ENCODE data around the gene TBC1D28. TPM values are rescaled to one million over a fixed set of nuclear protein-coding genes. Genes with fewer than 3 reads are reported as not detected.
"Not testable (repeated sequence)": the region's sequence is repeated elsewhere in the genome, so short reads cannot be mapped to it uniquely, and the experiment has no call there.

Gene TBC1D28
- total RNA-seq (2012; rRNA removed): not detected in 2 replicates

DNA sequence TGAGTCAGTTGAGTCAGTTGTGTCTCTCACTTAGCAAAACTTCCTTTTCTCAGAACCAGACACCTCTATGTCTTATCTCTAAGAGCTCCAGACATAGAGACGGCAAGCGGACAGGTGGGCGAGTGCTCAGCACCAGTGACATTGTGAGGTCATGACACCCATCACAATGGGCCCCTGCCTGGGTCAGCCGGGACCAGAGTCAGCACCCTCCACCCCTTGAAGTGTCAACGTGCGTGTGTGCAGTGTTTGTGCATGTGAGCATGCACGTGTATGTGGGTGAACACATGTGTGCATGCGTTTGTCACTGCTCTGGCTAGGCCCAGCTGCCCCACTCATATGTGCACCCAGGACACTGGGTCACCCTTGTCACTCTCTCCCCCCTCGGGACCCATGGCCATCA is at the start of gene TBC1D28:
Gene TBC1D28 (minus strand): TSS at position 101 of the 400 bp plus-strand sequence. CDS start 3,039 bp downstream, outside the sequence.
- H3K27me3 ChIP-seq (ENCODE audit: control insufficient read depth, insufficient read depth, low read length); H3K9me3 ChIP-seq (replicated peaks; ENCODE audit: low read length); H3K4me1 ChIP-seq (ENCODE audit: control insufficient read depth, insufficient read depth, low read length); H3K9ac ChIP-seq (ENCODE audit: low read depth, low read length); H3K4me2 ChIP-seq (ENCODE audit: low read length); H3K36me3 ChIP-seq (ENCODE audit: insufficient read depth, low read length); H3K4me3 ChIP-seq (ENCODE audit: low read length): not testable (repeated sequence)

- H3K4me1 ChIP-seq (ENCODE audit: control insufficient read depth, insufficient read depth, low read length); H3K36me3 ChIP-seq (ENCODE audit: insufficient read depth, low read length); H3K9me3 ChIP-seq (replicated peaks; ENCODE audit: low read length); H3K27me3 ChIP-seq (ENCODE audit: control insufficient read depth, insufficient read depth, low read length): not testable (repeated sequence)
- Histone ChIP-seq H3K4me2 (ENCODE audit: low read length) (peak overlapping the region; percentile 79), H3K4me3 (ENCODE audit: low read length) (peak overlapping the region; percentile 78), H3K9ac (ENCODE audit: low read depth, low read length) (peak overlapping the region; percentile 66)
These were observed 38.5 kb upstream of the TBC1D28 start for GRCh38 chr17:18682668-18683067.

DNA sequence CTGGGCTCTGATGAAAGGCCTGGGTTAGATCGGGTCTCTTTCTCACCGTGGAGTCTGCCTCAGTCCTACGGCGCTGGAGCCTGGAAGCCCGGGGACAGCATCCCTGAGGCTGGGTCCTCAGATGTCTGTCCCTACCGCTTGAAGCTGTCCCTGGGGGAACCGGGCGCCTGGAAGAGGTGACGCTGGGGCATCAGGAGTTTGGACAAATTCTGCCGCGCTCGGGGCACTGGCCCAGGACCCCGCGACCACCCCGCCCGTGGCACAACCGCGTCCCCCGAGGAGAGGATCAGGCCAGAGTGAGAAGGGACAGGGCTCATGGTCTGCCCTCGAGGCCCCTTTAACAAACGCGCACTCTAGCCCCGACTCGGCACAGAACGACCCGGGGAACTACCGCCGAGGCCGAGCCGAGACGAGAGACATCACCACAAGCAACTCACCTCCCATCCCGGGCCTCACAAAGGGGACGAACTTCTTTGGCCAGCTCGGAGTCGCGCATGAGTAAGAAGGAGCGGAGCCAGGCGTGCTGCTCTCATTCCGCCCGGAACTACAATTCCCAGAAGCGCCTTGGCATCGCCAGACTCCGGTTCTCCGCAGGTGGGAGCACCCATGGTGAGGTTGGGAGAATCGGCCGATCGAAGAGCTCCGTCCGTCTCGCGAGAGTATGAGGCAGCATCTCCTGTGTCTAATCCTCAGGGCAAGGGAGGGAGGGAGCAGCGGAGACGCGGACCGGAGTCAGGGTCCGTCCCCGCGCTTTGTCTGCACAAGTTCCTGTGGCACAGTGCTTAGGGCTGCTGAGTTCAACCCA is 37.8 kb upstream of the TBC1D28 start, which contains the start of gene FOXO3B:
Gene FOXO3B (minus strand): TSS at position 548 of the 805 bp plus-strand sequence. CDS start 663 bp downstream, outside the sequence.
- Histone ChIP-seq H3K4me3 (ENCODE audit: low read length) (peak within 1 kb of the TSS; percentile 78), H3K9ac (ENCODE audit: low read depth, low read length) (peak within 1 kb of the TSS; percentile 83), H3K4me2 (ENCODE audit: low read length) (peak within 1 kb of the TSS; percentile 79)
- H3K27me3 ChIP-seq (ENCODE audit: control insufficient read depth, insufficient read depth, low read length); H3K9me3 ChIP-seq (replicated peaks; ENCODE audit: low read length); H3K36me3 ChIP-seq (ENCODE audit: insufficient read depth, low read length); H3K4me1 ChIP-seq (ENCODE audit: control insufficient read depth, insufficient read depth, low read length): not testable (repeated sequence)

GRCh38 chr17:18677381-18677780 is 33.2 kb upstream of the TBC1D28 start:
- not testable (repeated sequence) for H3K4me3 ChIP-seq (ENCODE audit: low read length); H3K27me3 ChIP-seq (ENCODE audit: control insufficient read depth, insufficient read depth, low read length); H3K9me3 ChIP-seq (replicated peaks; ENCODE audit: low read length); H3K9ac ChIP-seq (ENCODE audit: low read depth, low read length); H3K4me2 ChIP-seq (ENCODE audit: low read length); H3K36me3 ChIP-seq (ENCODE audit: insufficient read depth, low read length); H3K4me1 ChIP-seq (ENCODE audit: control insufficient read depth, insufficient read depth, low read length)

DNA sequence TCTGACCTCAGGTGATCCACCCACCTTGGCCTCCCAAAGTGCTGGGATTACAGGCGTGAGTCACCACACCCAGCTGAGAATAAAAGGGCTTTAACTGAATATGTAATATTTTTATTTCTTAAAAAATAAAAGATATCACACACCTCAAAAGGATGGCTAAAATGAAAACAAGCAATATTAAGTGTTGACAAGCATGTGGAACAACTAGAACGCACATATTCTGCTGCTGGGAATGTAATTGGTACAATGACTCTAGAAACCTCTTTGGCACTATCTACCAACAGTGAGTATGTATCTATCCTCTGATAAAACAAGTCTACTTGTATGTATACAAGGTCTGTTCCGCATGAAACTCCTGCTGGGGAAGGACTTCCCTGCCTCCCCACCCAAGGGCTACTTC is 32.7 kb upstream of the TBC1D28 start:
- not testable (repeated sequence) for H3K9me3 ChIP-seq (replicated peaks; ENCODE audit: low read length); H3K36me3 ChIP-seq (ENCODE audit: insufficient read depth, low read length); H3K4me1 ChIP-seq (ENCODE audit: control insufficient read depth, insufficient read depth, low read length); H3K4me2 ChIP-seq (ENCODE audit: low read length); H3K4me3 ChIP-seq (ENCODE audit: low read length); H3K27me3 ChIP-seq (ENCODE audit: control insufficient read depth, insufficient read depth, low read length); H3K9ac ChIP-seq (ENCODE audit: low read depth, low read length)

DNA sequence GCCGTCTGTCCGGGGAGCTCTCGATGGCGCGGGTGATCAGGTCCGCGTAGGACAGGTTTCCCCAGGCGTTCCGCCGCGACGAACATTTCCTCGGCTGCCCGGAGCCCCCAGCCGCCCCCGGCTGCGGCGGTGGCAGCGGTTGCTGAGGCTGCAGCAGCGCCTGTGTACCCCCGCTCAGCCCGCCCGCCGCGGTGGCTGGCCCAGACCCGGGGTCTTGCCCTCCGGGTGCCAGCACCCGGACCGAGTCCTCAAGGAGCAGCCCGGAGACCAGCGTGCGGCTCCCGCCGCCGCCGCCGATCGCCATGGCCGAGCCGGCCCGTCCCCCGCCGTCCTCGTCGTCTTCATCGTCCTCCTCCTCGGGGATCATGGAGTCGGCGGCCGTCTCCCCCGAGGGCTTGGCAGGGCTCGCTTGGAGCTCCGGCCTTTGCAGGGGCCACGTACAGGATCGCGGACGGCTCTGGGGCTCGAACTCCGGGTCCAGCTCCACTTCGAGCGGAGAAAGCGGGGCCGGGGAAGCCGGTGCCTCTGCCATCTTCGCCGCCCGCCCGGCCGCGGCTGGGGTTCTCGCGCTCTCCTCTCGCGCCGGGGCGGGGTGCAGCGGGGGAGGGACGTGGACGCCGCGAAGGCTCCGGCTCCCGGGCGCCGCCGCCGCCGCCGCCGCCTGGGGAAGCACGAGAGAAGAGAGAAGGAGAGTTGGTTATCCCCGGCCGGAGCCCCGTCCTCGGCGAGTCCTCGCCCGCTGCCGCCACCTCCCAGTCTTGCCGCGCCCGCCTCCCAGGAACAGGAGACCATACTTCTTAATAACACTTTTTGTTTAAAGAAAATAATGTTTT is 28.4 kb upstream of the TBC1D28 start:
- H3K4me3 ChIP-seq (ENCODE audit: low read length); H3K4me1 ChIP-seq (ENCODE audit: control insufficient read depth, insufficient read depth, low read length); H3K4me2 ChIP-seq (ENCODE audit: low read length); H3K9me3 ChIP-seq (replicated peaks; ENCODE audit: low read length); H3K9ac ChIP-seq (ENCODE audit: low read depth, low read length); H3K27me3 ChIP-seq (ENCODE audit: control insufficient read depth, insufficient read depth, low read length): not testable (repeated sequence)
- H3K36me3 ChIP-seq (ENCODE audit: insufficient read depth, low read length): peaks cover 15% of the 10 kb centered on the region

DNA sequence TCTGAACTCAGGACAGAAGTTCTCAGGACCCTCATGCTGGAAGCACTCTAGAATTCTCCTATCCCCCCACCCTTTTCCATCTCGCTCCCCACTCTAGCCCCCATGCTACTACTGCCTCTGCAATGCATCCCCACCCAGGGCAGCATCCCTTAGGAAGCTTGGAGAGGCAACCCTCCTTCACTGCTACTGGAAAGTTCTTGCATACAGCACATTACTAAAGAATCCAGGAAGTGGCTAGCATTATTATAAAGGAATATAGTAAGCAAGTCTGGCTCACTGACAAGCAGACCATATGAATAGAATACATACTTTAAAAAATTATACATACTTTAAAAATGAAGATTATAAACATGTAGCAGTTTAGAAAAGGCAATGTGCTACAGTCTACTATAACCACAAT is 24.4 kb upstream of the TBC1D28 start:
- H3K9ac ChIP-seq (ENCODE audit: low read depth, low read length); H3K27me3 ChIP-seq (ENCODE audit: control insufficient read depth, insufficient read depth, low read length); H3K9me3 ChIP-seq (replicated peaks; ENCODE audit: low read length); H3K4me2 ChIP-seq (ENCODE audit: low read length); H3K4me1 ChIP-seq (ENCODE audit: control insufficient read depth, insufficient read depth, low read length); H3K4me3 ChIP-seq (ENCODE audit: low read length): not testable (repeated sequence)
- peaks cover 12% of the 10 kb centered on the region for H3K36me3 ChIP-seq (ENCODE audit: insufficient read depth, low read length)

GRCh38 chr17:18667535-18667934 is 23.3 kb upstream of the TBC1D28 start:
- H3K4me1 ChIP-seq (ENCODE audit: control insufficient read depth, insufficient read depth, low read length); H3K9ac ChIP-seq (ENCODE audit: low read depth, low read length); H3K4me2 ChIP-seq (ENCODE audit: low read length); H3K4me3 ChIP-seq (ENCODE audit: low read length); H3K27me3 ChIP-seq (ENCODE audit: control insufficient read depth, insufficient read depth, low read length); H3K9me3 ChIP-seq (replicated peaks; ENCODE audit: low read length): not testable (repeated sequence)
- peaks cover 12% of the 10 kb centered on the region for H3K36me3 ChIP-seq (ENCODE audit: insufficient read depth, low read length)

DNA sequence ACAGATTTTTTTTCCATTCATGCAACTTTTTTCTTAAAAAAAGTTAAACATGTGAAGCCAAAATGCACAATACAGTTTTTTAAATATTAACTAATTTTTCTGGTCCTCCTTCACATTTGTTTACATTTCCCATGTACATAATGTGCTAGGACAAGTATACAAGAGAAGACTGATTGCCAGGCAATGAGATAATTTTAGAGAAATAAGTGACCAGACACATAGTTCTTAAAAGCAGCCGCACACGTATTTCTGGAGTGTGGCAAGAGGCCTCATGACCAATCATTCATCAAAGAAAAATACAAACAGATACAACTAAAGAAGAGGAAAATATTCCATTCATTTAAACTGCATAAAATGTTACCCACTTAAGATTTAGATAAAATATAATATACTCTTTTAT is 22.1 kb upstream of the TBC1D28 start:
- H3K9ac ChIP-seq (ENCODE audit: low read depth, low read length); H3K4me3 ChIP-seq (ENCODE audit: low read length); H3K36me3 ChIP-seq (ENCODE audit: insufficient read depth, low read length); H3K27me3 ChIP-seq (ENCODE audit: control insufficient read depth, insufficient read depth, low read length); H3K9me3 ChIP-seq (replicated peaks; ENCODE audit: low read length); H3K4me1 ChIP-seq (ENCODE audit: control insufficient read depth, insufficient read depth, low read length); H3K4me2 ChIP-seq (ENCODE audit: low read length): not testable (repeated sequence)

- H3K4me1 ChIP-seq (ENCODE audit: control insufficient read depth, insufficient read depth, low read length); H3K4me3 ChIP-seq (ENCODE audit: low read length); H3K36me3 ChIP-seq (ENCODE audit: insufficient read depth, low read length); H3K9me3 ChIP-seq (replicated peaks; ENCODE audit: low read length); H3K9ac ChIP-seq (ENCODE audit: low read depth, low read length); H3K4me2 ChIP-seq (ENCODE audit: low read length); H3K27me3 ChIP-seq (ENCODE audit: control insufficient read depth, insufficient read depth, low read length): not testable (repeated sequence)
These were observed 17.9 kb upstream of the TBC1D28 start for GRCh38 chr17:18661924-18662624.

GRCh38 chr17:18650094-18650493 is 5.9 kb upstream of the TBC1D28 start:
- not testable (repeated sequence) for H3K36me3 ChIP-seq (ENCODE audit: insufficient read depth, low read length); H3K9me3 ChIP-seq (replicated peaks; ENCODE audit: low read length); H3K27me3 ChIP-seq (ENCODE audit: control insufficient read depth, insufficient read depth, low read length); H3K9ac ChIP-seq (ENCODE audit: low read depth, low read length); H3K4me3 ChIP-seq (ENCODE audit: low read length); H3K4me1 ChIP-seq (ENCODE audit: control insufficient read depth, insufficient read depth, low read length); H3K4me2 ChIP-seq (ENCODE audit: low read length)

Data from skeletal muscle satellite cell (primary cell).